NCI-H1694 (cell line): Measurements from ENCODE around the gene ITGAD.

Experiments
- DNase-seq: peaks from one replicate; lab custom pipeline; 2025; lab: John Stamatoyannopoulos, UW

Gene ITGAD

DNA sequence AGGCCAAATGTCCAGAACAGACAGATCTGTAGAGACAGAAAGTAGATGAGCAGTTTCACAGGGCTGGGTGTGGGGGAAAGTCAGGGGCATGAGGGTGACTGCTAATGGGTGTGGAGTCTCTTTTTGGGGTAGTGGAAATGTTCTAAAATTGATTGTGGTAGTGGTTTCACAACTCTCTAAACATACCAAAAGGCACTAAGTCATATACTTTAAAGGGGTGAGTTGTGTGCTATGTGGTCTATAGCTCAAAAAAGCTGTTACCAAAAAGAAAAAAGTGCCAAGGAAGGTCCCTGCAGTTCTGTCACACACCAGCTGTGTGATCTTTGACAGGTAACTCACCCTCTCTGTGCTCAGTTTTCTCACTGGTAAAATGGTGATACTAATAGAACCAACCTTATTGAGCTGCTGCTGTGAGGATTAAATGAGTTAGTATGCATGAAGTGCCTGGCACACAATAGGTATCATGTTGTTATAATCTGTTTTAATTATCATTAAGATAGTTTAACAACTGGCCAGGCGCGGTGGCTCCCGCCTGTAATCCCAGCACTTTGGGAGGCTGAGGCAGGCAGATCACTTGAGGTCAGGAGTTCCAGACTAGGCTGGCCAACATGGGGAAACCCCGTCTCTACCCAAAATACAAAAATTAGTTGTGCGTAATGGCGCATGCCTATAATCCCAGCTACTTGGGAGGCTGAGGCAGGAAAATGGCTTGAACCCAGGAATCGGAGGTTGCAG lies 27.8 kb upstream of the ITGAD start:
- DNase-seq = no peak

- DNase-seq = no peak
Observed at GRCh38 chr16:31367853-31368252, 25.3 kb upstream of the ITGAD start.

DNA sequence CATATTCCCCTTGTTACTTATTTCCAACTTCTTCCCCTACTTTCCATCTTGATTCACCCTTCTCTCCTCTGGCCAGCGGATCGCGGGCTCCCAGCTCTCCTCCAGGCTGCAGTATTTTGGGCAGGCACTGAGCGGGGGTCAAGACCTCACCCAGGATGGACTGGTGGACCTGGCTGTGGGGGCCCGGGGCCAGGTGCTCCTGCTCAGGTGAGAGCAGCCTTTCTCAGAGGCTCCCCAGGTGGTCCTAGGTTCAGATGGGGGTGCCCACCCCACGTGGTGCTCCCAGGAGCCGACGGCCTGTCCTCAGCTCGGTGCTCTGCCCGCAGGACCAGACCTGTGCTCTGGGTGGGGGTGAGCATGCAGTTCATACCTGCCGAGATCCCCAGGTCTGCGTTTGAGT lies 22.1 kb upstream of the ITGAD start:
- DNase-seq = no peak

GRCh38 chr16:31371619-31372484 lies 21.3 kb upstream of the ITGAD start:
- DNase-seq = no peak

DNA sequence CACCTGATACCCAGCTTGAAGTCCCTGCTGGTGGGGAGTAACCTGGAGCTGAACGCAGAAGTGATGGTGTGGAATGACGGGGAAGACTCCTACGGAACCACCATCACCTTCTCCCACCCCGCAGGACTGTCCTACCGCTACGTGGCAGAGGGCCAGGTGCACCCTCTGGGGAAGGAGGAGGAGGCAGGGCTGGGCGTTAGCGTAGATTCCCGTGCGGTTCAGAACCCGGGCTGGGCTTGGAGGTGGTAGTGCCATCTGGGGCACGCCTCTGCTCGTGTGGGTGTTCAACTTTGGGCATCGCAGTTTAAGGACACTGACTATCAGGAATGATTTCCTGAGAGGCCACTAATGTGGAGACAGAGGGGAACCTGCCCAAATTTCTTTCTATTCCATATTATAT lies 19.9 kb upstream of the ITGAD start:
- DNase-seq = no peak

GRCh38 chr16:31375231-31375630 lies 17.9 kb upstream of the ITGAD start:
- DNase-seq = no peak

- DNase-seq = no peak
Observed at GRCh38 chr16:31376705-31377104, 16.4 kb upstream of the ITGAD start.

DNA sequence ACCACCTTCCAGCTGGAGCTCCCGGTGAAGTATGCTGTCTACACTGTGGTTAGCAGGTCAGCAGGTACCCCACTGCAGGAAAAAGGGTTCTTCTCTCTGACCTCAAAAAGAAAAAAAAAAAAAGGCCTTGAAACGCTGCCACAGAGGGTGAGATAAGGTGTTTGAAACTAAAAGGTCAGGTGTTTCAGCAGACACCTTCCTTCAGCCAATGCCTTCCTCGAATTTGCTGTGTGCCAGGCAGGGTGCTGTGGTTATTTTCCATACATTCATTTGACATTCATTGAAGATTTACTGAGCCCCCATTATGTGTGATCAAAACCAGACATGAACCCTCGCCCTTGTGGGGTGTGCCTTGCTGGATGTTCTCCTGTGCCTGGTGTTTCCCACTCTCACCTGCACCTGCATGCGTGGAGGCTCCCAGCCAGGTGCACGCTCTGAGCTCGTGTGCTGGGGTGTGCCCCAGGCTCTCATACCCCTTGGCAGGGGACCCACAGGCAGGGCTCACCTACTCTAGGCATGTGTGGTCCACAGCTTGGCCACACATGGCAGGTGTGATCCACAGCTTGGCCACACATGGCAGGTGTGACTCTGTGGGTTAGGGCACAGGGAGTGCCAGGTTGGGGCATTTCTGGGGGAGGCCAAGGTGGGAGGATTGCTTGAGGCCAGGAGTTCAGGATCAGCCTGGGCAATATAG lies 15.8 kb upstream of the ITGAD start:
- DNase-seq = no peak

DNA sequence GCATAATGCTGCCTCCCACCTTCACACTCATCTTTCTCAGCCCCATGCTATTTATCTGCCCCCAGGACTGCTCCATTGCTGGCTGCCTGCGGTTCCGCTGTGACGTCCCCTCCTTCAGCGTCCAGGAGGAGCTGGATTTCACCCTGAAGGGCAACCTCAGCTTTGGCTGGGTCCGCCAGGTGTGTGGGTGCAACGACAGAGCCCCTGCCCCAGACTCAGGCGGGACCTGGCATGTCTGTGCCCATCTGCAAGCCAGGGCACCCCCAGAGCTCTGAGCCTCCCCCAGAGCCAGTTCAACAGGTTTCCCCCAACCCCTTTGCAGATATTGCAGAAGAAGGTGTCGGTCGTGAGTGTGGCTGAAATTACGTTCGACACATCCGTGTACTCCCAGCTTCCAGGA lies 12.9 kb upstream of the ITGAD start:
- DNase-seq = no peak

DNA sequence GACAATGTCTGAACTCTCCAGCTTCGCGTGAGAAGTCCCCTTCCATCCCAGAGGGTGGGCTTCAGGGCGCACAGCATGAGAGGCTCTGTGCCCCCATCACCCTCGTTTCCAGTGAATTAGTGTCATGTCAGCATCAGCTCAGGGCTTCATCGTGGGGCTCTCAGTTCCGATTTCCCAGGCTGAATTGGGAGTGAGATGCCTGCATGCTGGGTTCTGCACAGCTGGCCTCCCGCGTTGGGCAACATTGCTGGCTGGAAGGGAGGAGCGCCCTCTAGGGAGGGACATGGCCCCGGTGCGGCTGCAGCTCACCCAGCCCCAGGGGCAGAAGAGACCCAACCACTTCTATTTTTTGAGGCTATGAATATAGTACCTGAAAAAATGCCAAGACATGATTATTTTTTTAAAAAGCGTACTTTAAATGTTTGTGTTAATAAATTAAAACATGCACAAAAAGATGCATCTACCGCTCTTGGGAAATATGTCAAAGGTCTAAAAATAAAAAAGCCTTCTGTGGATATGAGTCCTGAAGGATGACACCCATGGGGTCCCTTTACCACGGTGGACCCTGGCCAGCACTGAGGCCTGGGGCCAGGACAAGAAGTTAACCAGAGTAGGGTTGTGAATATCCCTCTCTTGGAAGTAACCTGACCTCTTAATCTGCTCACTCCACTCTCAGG lies 10.5 kb upstream of the ITGAD start:
- DNase-seq = no peak

GRCh38 chr16:31385680-31386079 lies 7.5 kb upstream of the ITGAD start:
- DNase-seq = no peak

DNA sequence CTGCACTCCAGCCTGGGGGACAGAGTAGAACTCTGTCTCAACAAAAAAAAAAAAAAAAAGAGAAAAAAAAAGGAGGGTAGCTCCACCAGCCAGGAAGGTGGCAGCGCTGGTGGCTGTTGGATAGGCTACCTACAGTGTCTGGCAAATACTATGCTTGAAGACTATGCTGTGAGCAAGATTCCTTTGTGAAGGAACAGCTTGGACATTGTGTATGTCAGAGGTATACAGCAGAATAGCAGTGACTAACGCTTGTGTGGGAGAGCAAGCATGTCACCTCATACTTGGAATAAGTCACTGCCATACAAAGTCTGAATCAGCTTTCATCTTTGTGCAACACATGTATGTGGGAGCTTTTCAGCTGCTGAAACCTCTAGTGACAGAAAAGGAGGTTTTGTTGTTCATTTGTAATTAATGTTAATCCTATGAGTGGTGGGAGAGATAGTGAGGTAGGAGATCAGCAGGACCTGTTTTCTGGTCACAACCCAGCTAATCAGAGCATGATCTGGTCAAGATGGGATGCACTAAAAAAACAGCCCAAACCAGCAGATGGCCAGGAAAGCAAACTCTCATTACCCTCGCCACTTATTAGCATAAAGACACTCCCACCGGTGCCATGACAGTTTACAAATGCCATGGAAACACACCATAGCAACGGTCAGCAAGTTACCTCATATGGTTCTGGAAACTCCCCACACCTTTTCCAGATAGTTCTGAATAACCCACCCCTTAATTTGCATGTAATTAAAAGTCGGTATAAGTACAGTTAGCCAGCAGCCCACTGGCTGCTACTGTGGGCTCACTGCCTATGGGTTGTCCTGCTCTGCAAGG lies 6.8 kb upstream of the ITGAD start:
- no peak for DNase-seq

- DNase-seq = no peak
Observed at GRCh38 chr16:31388535-31388934, 4.6 kb upstream of the ITGAD start.

- DNase-seq = no peak
Observed at GRCh38 chr16:31390504-31391041, 2.6 kb upstream of the ITGAD start.

GRCh38 chr16:31395647-31396046 lies 2.5 kb downstream of the ITGAD start:
- DNase-seq = no peak

- no peak for DNase-seq
Observed at GRCh38 chr16:31397096-31397660, 4.0 kb downstream of the ITGAD start.

- DNase-seq = no peak
Observed at GRCh38 chr16:31397701-31398100, 4.6 kb downstream of the ITGAD start.

- DNase-seq = no peak
Observed at GRCh38 chr16:31400191-31400590, 7.1 kb downstream of the ITGAD start.

- DNase-seq = no peak
Observed at GRCh38 chr16:31401436-31401835, 8.3 kb downstream of the ITGAD start.

DNA sequence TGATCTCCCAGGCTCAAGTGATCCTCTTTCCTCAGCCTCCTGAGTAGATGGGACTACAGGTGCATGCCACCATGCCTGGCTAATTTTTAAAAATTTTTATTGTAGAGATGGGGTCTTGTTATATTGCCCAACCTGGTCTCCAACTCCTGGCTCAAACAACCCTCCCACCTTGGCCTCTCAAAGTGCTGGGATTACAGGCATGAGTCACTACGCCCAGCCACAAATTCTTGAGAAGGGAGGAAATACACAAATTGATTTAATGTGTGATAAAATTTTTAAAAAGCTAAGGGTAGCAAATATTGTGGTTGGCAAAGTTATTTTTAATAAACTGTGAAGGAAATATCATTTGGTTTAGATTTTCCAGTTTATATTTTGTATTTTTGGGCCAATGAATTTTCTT lies 9.6 kb downstream of the ITGAD start:
- no peak for DNase-seq
